ENCODE results near the gene SUSD6.
A peak's percentile ranks its signal among the peaks of the same experiment; 100 is the strongest.

The SUSD6 gene

GRCh38 chr14:69612783-69613130 is 1.4 kb downstream of the SUSD6 start:
- H3K36me3 ChIP-seq (ENCODE audit: insufficient read depth, low read length) = no peaks in the 10 kb centered on the region
- peak overlapping the region; percentile 84 for H3K27ac ChIP-seq (ENCODE audit: low read depth, low read length)
- peaks cover 50% of the 10 kb centered on the region for H3K79me2 ChIP-seq (ENCODE audit: control insufficient read depth, insufficient read depth, low read length, unreplicated experiment)
- H3K4me1 ChIP-seq (ENCODE audit: control insufficient read depth, insufficient read depth, low read length, unreplicated experiment) = peaks cover 42% of the 10 kb centered on the region
- no peak overlapping the region for H2AFZ ChIP-seq (ENCODE audit: low read length, unreplicated experiment)
- H3K4me3 ChIP-seq (ENCODE audit: low read depth, low read length) = peak overlapping the region; percentile 88
- H3K27me3 ChIP-seq (ENCODE audit: insufficient read depth, low read length) = no peaks in the 10 kb centered on the region

GRCh38 chr14:69613312-69614073 is 2.1 kb downstream of the SUSD6 start:
- peak overlapping the region; percentile 84; the same call in 1 of the 2 replicates for H3K27ac ChIP-seq (ENCODE audit: low read depth, low read length)
- peak overlapping the region; percentile 88 for H3K4me3 ChIP-seq (ENCODE audit: low read depth, low read length)
- H3K79me2 ChIP-seq (ENCODE audit: control insufficient read depth, insufficient read depth, low read length, unreplicated experiment) = peaks cover 57% of the 10 kb centered on the region

GRCh38 chr14:69614592-69614991 is 3.2 kb downstream of the SUSD6 start:
- Histone ChIP-seq H3K4me1 (ENCODE audit: control insufficient read depth, insufficient read depth, low read length, unreplicated experiment) (peaks cover 58% of the 10 kb centered on the region), H3K4me3 (ENCODE audit: low read depth, low read length) (no peak overlapping the region), H3K79me2 (ENCODE audit: control insufficient read depth, insufficient read depth, low read length, unreplicated experiment) (peaks cover 65% of the 10 kb centered on the region), H2AFZ (ENCODE audit: low read length, unreplicated experiment) (no peak overlapping the region), H3K27me3 (ENCODE audit: insufficient read depth, low read length) (no peaks in the 10 kb centered on the region), H3K36me3 (ENCODE audit: insufficient read depth, low read length) (no peaks in the 10 kb centered on the region), H3K27ac (ENCODE audit: low read depth, low read length) (no peak overlapping the region)

More at GRCh38 chr14:69613312-69614073, 2.1 kb downstream of the SUSD6 start:
- Histone ChIP-seq H2AFZ (ENCODE audit: low read length, unreplicated experiment) (no peak overlapping the region), H3K36me3 (ENCODE audit: insufficient read depth, low read length) (no peaks in the 10 kb centered on the region), H3K27me3 (ENCODE audit: insufficient read depth, low read length) (no peaks in the 10 kb centered on the region), H3K4me1 (ENCODE audit: control insufficient read depth, insufficient read depth, low read length, unreplicated experiment) (peaks cover 49% of the 10 kb centered on the region)

- Histone ChIP-seq H3K4me3 (ENCODE audit: low read depth, low read length) (peak overlapping the region; percentile 65), H3K27ac (ENCODE audit: low read depth, low read length) (peak overlapping the region; percentile 71; the same call in 1 of the 2 replicates), H3K79me2 (ENCODE audit: control insufficient read depth, insufficient read depth, low read length, unreplicated experiment) (peaks cover 70% of the 10 kb centered on the region), H3K36me3 (ENCODE audit: insufficient read depth, low read length) (no peaks in the 10 kb centered on the region), H3K4me1 (ENCODE audit: control insufficient read depth, insufficient read depth, low read length, unreplicated experiment) (peaks cover 55% of the 10 kb centered on the region), H3K27me3 (ENCODE audit: insufficient read depth, low read length) (no peaks in the 10 kb centered on the region), H2AFZ (ENCODE audit: low read length, unreplicated experiment) (peak overlapping the region; percentile 7)
Measured at GRCh38 chr14:69615121-69615495, 3.7 kb downstream of the SUSD6 start.

GRCh38 chr14:69615496-69616407 is 4.4 kb downstream of the SUSD6 start:
- H3K27me3 ChIP-seq (ENCODE audit: insufficient read depth, low read length) = no peaks in the 10 kb centered on the region
- H3K4me3 ChIP-seq (ENCODE audit: low read depth, low read length) = peak overlapping the region; percentile 65
- H3K27ac ChIP-seq (ENCODE audit: low read depth, low read length) = peak overlapping the region; percentile 71
- H3K4me1 ChIP-seq (ENCODE audit: control insufficient read depth, insufficient read depth, low read length, unreplicated experiment) = peaks cover 49% of the 10 kb centered on the region
- peak overlapping the region; percentile 7 for H2AFZ ChIP-seq (ENCODE audit: low read length, unreplicated experiment)
- H3K79me2 ChIP-seq (ENCODE audit: control insufficient read depth, insufficient read depth, low read length, unreplicated experiment) = peaks cover 73% of the 10 kb centered on the region
- no peaks in the 10 kb centered on the region for H3K36me3 ChIP-seq (ENCODE audit: insufficient read depth, low read length)

GRCh38 chr14:69616408-69616773 is 5.0 kb downstream of the SUSD6 start:
- peaks cover 49% of the 10 kb centered on the region for H3K4me1 ChIP-seq (ENCODE audit: control insufficient read depth, insufficient read depth, low read length, unreplicated experiment)
- peaks cover 79% of the 10 kb centered on the region for H3K79me2 ChIP-seq (ENCODE audit: control insufficient read depth, insufficient read depth, low read length, unreplicated experiment)
- peak overlapping the region; percentile 71 for H3K27ac ChIP-seq (ENCODE audit: low read depth, low read length)
- H3K4me3 ChIP-seq (ENCODE audit: low read depth, low read length) = peak overlapping the region; percentile 65
- no peaks in the 10 kb centered on the region for H3K27me3 ChIP-seq (ENCODE audit: insufficient read depth, low read length)
- H3K36me3 ChIP-seq (ENCODE audit: insufficient read depth, low read length) = no peaks in the 10 kb centered on the region
- no peak overlapping the region for H2AFZ ChIP-seq (ENCODE audit: low read length, unreplicated experiment)

- Histone ChIP-seq H3K36me3 (ENCODE audit: insufficient read depth, low read length) (no peaks in the 10 kb centered on the region), H3K27me3 (ENCODE audit: insufficient read depth, low read length) (no peaks in the 10 kb centered on the region), H2AFZ (ENCODE audit: low read length, unreplicated experiment) (no peak overlapping the region), H3K4me1 (ENCODE audit: control insufficient read depth, insufficient read depth, low read length, unreplicated experiment) (peaks cover 49% of the 10 kb centered on the region), H3K27ac (ENCODE audit: low read depth, low read length) (no peak overlapping the region), H3K79me2 (ENCODE audit: control insufficient read depth, insufficient read depth, low read length, unreplicated experiment) (peaks cover 75% of the 10 kb centered on the region), H3K4me3 (ENCODE audit: low read depth, low read length) (no peak overlapping the region)
Measured at GRCh38 chr14:69617796-69618195, 6.4 kb downstream of the SUSD6 start.

GRCh38 chr14:69619012-69619411 is 7.6 kb downstream of the SUSD6 start:
- H3K27me3 ChIP-seq (ENCODE audit: insufficient read depth, low read length) = no peaks in the 10 kb centered on the region
- peaks cover 38% of the 10 kb centered on the region for H3K4me1 ChIP-seq (ENCODE audit: control insufficient read depth, insufficient read depth, low read length, unreplicated experiment)
- H2AFZ ChIP-seq (ENCODE audit: low read length, unreplicated experiment) = no peak overlapping the region
- H3K36me3 ChIP-seq (ENCODE audit: insufficient read depth, low read length) = no peaks in the 10 kb centered on the region
- no peak overlapping the region for H3K27ac ChIP-seq (ENCODE audit: low read depth, low read length)
- peaks cover 69% of the 10 kb centered on the region for H3K79me2 ChIP-seq (ENCODE audit: control insufficient read depth, insufficient read depth, low read length, unreplicated experiment)
- H3K4me3 ChIP-seq (ENCODE audit: low read depth, low read length) = peak overlapping the region; percentile 33; the same call in 1 of the 2 replicates

- Histone ChIP-seq H3K27me3 (ENCODE audit: insufficient read depth, low read length) (no peaks in the 10 kb centered on the region), H3K4me1 (ENCODE audit: control insufficient read depth, insufficient read depth, low read length, unreplicated experiment) (peaks cover 33% of the 10 kb centered on the region), H2AFZ (ENCODE audit: low read length, unreplicated experiment) (no peak overlapping the region), H3K27ac (ENCODE audit: low read depth, low read length) (no peak overlapping the region), H3K79me2 (ENCODE audit: control insufficient read depth, insufficient read depth, low read length, unreplicated experiment) (peaks cover 57% of the 10 kb centered on the region), H3K4me3 (ENCODE audit: low read depth, low read length) (no peak overlapping the region), H3K36me3 (ENCODE audit: insufficient read depth, low read length) (no peaks in the 10 kb centered on the region)
Measured at GRCh38 chr14:69620211-69620611, 8.8 kb downstream of the SUSD6 start.

- Histone ChIP-seq H3K79me2 (ENCODE audit: control insufficient read depth, insufficient read depth, low read length, unreplicated experiment) (peaks cover 61% of the 10 kb centered on the region), H3K27ac (ENCODE audit: low read depth, low read length) (no peak overlapping the region), H3K4me1 (ENCODE audit: control insufficient read depth, insufficient read depth, low read length, unreplicated experiment) (peaks cover 27% of the 10 kb centered on the region), H3K36me3 (ENCODE audit: insufficient read depth, low read length) (no peaks in the 10 kb centered on the region), H3K4me3 (ENCODE audit: low read depth, low read length) (no peak overlapping the region), H2AFZ (ENCODE audit: low read length, unreplicated experiment) (no peak overlapping the region), H3K27me3 (ENCODE audit: insufficient read depth, low read length) (no peaks in the 10 kb centered on the region)
Measured at GRCh38 chr14:69620981-69621380, 9.6 kb downstream of the SUSD6 start.

Data from ACC112 (cell line).